ENCODE results near the gene HEMK1. TPM values are rescaled to one million over a fixed set of nuclear protein-coding genes. Genes with fewer than 3 reads are reported as not detected.

HEMK1 gene
- polyA plus RNA-seq, 3 donors = 12.2 to 20.8 (median 12.6) TPM

- no peak overlapping the region for H3K27ac ChIP-seq (ENCODE audit: low read depth, low read length)
- WGBS, 3 donors = 51 to 69% (median 61%) methylated on average over 16 to 18 of the region's 18 CpGs
Observed at GRCh38 chr3:50539356-50540286, 29.7 kb upstream of the HEMK1 start.

- 40 to 50% (median 50%) methylated on average over 2 of the region's 2 CpGs for WGBS, 3 donors
- no peak overlapping the region for H3K27ac ChIP-seq (ENCODE audit: low read depth, low read length)
Observed at GRCh38 chr3:50542177-50543034, 26.9 kb upstream of the HEMK1 start.

- H3K27ac ChIP-seq (ENCODE audit: low read depth, low read length) = no peak overlapping the region
- 48 to 89% (median 70%) methylated on average over 1 of the region's 1 CpG for WGBS, 3 donors
Observed at GRCh38 chr3:50545781-50546180, 23.5 kb upstream of the HEMK1 start.

- H3K27ac ChIP-seq (ENCODE audit: low read depth, low read length) = no peak overlapping the region
- 87 to 98% (median 97%) methylated on average over 3 of the region's 3 CpGs for WGBS, 3 donors
Observed at GRCh38 chr3:50549226-50549625, 20.1 kb upstream of the HEMK1 start.

- 49 to 54% (median 52%) methylated on average over 13 of the region's 13 CpGs for WGBS, 3 donors
- H3K27ac ChIP-seq (ENCODE audit: low read depth, low read length) = no peak overlapping the region
Observed at GRCh38 chr3:50550079-50550736, 19.1 kb upstream of the HEMK1 start.

- 50 to 61% (median 54%) methylated on average over 9 of the region's 9 CpGs for WGBS, 3 donors
- no peak overlapping the region for H3K27ac ChIP-seq (ENCODE audit: low read depth, low read length)
Observed at GRCh38 chr3:50551054-50551659, 18.2 kb upstream of the HEMK1 start.

- H3K27ac ChIP-seq (ENCODE audit: low read depth, low read length) = no peak overlapping the region
- whole genome bisulfite sequencing, 3 donors = 71 to 78% (median 78%) methylated on average over 7 of the region's 7 CpGs
Observed at GRCh38 chr3:50551681-50552435, 17.5 kb upstream of the HEMK1 start.

- WGBS, 3 donors = 79 to 84% (median 84%) methylated on average over 9 of the region's 9 CpGs
- no peak overlapping the region for H3K27ac ChIP-seq (ENCODE audit: low read depth, low read length)
Observed at GRCh38 chr3:50552598-50552997, 16.7 kb upstream of the HEMK1 start.

- H3K27ac ChIP-seq (ENCODE audit: low read depth, low read length) = no peak overlapping the region
- WGBS, 3 donors = 68 to 82% (median 76%) methylated on average over 5 of the region's 5 CpGs
Observed at GRCh38 chr3:50554553-50554952, 14.8 kb upstream of the HEMK1 start.

GRCh38 chr3:50557106-50557505 is 12.2 kb upstream of the HEMK1 start:
- 58 to 64% (median 63%) methylated on average over 8 of the region's 8 CpGs for WGBS, 3 donors
- no peak overlapping the region for H3K27ac ChIP-seq (ENCODE audit: low read depth, low read length)

GRCh38 chr3:50557915-50558314 is 11.4 kb upstream of the HEMK1 start:
- no peak overlapping the region for H3K27ac ChIP-seq (ENCODE audit: low read depth, low read length)
- 69 to 74% (median 69%) methylated on average over 7 of the region's 7 CpGs for WGBS, 3 donors

- no peak overlapping the region for H3K27ac ChIP-seq (ENCODE audit: low read depth, low read length)
Observed at GRCh38 chr3:50559702-50560101, 9.6 kb upstream of the HEMK1 start.

- WGBS, 3 donors = 59 to 100% (median 61%) methylated on average over 2 of the region's 2 CpGs
- no peak overlapping the region for H3K27ac ChIP-seq (ENCODE audit: low read depth, low read length)
Observed at GRCh38 chr3:50562861-50563260, 6.5 kb upstream of the HEMK1 start.

GRCh38 chr3:50563867-50564266 is 5.5 kb upstream of the HEMK1 start:
- WGBS, 3 donors = 64 to 92% (median 87%) methylated on average over 2 of the region's 2 CpGs
- no peak overlapping the region for H3K27ac ChIP-seq (ENCODE audit: low read depth, low read length)

GRCh38 chr3:50564321-50564720 is 5.0 kb upstream of the HEMK1 start:
- no peak overlapping the region for H3K27ac ChIP-seq (ENCODE audit: low read depth, low read length)
- 88 to 94% (median 91%) methylated on average over 1 of the region's 1 CpG for WGBS, 3 donors

- WGBS, 3 donors = 9 to 15% (median 11%) methylated on average over 10 to 11 of the region's 11 CpGs
- no peak overlapping the region for H3K27ac ChIP-seq (ENCODE audit: low read depth, low read length)
Observed at GRCh38 chr3:50567011-50567385, 2.3 kb upstream of the HEMK1 start.

- no peak within 1 kb of the TSS for H3K27ac ChIP-seq (ENCODE audit: low read depth, low read length)
- WGBS, 3 donors = 2% methylated on average over 49 to 53 of the region's 53 CpGs
Observed at GRCh38 chr3:50567386-50568167, 1.7 kb upstream of the HEMK1 start, which contains the start of gene C3orf18. Gene C3orf18, minus strand, starts transcription at chr3:50567747. Its CDS starts 2,048 bp downstream, at chr3:50565699.
